HepG2 (cell line): ENCODE measurements around the gene SLCO4A1. TPM values are rescaled to one million over a fixed set of nuclear protein-coding genes. Genes with fewer than 3 reads are reported as not detected.
A peak's percentile ranks its signal among the peaks of the same experiment; 100 is the strongest.

ENCODE experiments used
- CCAR2 ChIP-seq: fragments of 200-400 bp; formaldehyde crosslinking; optimal IDR thresholded peaks from 2 replicates; pipeline ENCODE3; 2018; ENCODE audit warnings: low read depth, mild to moderate bottlenecking, low read length, moderate library complexity
- FOXJ3 ChIP-seq: sonication (generic); formaldehyde crosslinking; IDR thresholded peaks from 2 replicates; pipeline ENCODE4 v1.4.0; 2020; ENCODE audit warnings: missing genetic modification reagents, mild to moderate bottlenecking, borderline replicate concordance
- ZNF20 ChIP-seq: sonication (generic); formaldehyde crosslinking; IDR thresholded peaks from 2 replicates; pipeline ENCODE4 v1.4.0; 2020; ENCODE audit warnings: mild to moderate bottlenecking, moderate library complexity, missing genetic modification reagents
- ZNF652 ChIP-seq: IDR thresholded peaks from 2 replicates; pipeline ENCODE4 v1.6.1; 2016; ENCODE audit warnings: low read depth, borderline replicate concordance
- ZNF773 ChIP-seq: sonication (generic); formaldehyde crosslinking; IDR thresholded peaks from 2 replicates; pipeline ENCODE4 v1.4.0; 2020; ENCODE audit warnings: missing genetic modification reagents, borderline replicate concordance
- polyA plus RNA-seq, 8 experiments: library from polyadenylated mRNA; depleted of rRNA in 3 of 8; stranded (reverse) in 7 of 8; unstranded in 1 of 8; fragments of >200 nt; fragmentation: Illumina TruSeq in 4 of 8; extraction: Trizol in 4 of 8; gene quantifications; 2 replicates each; pipeline versions ENCODE4 v1.2.1 to v1.2.3, GENCODE V29; 2011 to 2016; ENCODE audit warnings: low read depth in 4 of 8, missing spikeins in 1 of 8, mixed read lengths in 1 of 8; ENCODE audit not compliant: insufficient read depth in 1 of 8
- total RNA-seq, 5 experiments: library from RNA; depleted of rRNA; stranded (reverse); fragments of >200 nt; fragmentation: Illumina TruSeq; extraction: Trizol; gene quantifications; 2 replicates each; pipeline ENCODE4 v1.2.3, GENCODE V29; 2016; ENCODE audit warnings: low read depth in 1 of 5
- TF ChIP-seq, protein P1 (sequence below): sonication (generic); formaldehyde crosslinking; IDR thresholded peaks from 2 replicates; pipeline ENCODE4; 2020; ENCODE audit warnings: missing genetic modification reagents, mild to moderate bottlenecking, borderline replicate concordance
- TF ChIP-seq, protein P2 (sequence below): sonication (generic); formaldehyde crosslinking; IDR thresholded peaks from 2 replicates; pipeline ENCODE4 v1.4.0; 2020; ENCODE audit warnings: mild to moderate bottlenecking, missing genetic modification reagents, borderline replicate concordance
- TF ChIP-seq, protein P3 (sequence below): IDR thresholded peaks from 2 replicates; pipeline ENCODE4 v1.6.1; 2016; ENCODE audit warnings: low read depth, control low read depth
- TF ChIP-seq, protein P4 (sequence below): sonication (generic); formaldehyde crosslinking; IDR thresholded peaks from 2 replicates; pipeline ENCODE4 v1.8.1; 2023; ENCODE audit warnings: mild to moderate bottlenecking, inconsistent platforms, moderate library complexity, missing genetic modification reagents, borderline replicate concordance
- TF ChIP-seq, protein P5 (sequence below): sonication (generic); formaldehyde crosslinking; IDR thresholded peaks from 2 replicates; pipeline ENCODE4 v1.5.0; 2020; ENCODE audit warnings: mild to moderate bottlenecking, missing genetic modification reagents, borderline replicate concordance
- TF ChIP-seq, protein P6 (sequence below): sonication (generic); formaldehyde crosslinking; IDR thresholded peaks from 2 replicates; pipeline ENCODE4 v1.8.0; 2022; ENCODE audit warnings: mild to moderate bottlenecking, missing genetic modification reagents, borderline replicate concordance
- TF ChIP-seq, protein P7 (sequence below): sonication (generic); formaldehyde crosslinking; IDR thresholded peaks from 2 replicates; pipeline ENCODE4 v1.8.0; 2022; ENCODE audit warnings: mild to moderate bottlenecking, missing genetic modification reagents, moderate library complexity

Gene SLCO4A1
- total and polyA plus RNA-seq, 2 of the 13 experiments (the other 11 are each of a cell fraction or from before 2014, with no cell fraction given) = 55.5 to 112 TPM

DNA sequence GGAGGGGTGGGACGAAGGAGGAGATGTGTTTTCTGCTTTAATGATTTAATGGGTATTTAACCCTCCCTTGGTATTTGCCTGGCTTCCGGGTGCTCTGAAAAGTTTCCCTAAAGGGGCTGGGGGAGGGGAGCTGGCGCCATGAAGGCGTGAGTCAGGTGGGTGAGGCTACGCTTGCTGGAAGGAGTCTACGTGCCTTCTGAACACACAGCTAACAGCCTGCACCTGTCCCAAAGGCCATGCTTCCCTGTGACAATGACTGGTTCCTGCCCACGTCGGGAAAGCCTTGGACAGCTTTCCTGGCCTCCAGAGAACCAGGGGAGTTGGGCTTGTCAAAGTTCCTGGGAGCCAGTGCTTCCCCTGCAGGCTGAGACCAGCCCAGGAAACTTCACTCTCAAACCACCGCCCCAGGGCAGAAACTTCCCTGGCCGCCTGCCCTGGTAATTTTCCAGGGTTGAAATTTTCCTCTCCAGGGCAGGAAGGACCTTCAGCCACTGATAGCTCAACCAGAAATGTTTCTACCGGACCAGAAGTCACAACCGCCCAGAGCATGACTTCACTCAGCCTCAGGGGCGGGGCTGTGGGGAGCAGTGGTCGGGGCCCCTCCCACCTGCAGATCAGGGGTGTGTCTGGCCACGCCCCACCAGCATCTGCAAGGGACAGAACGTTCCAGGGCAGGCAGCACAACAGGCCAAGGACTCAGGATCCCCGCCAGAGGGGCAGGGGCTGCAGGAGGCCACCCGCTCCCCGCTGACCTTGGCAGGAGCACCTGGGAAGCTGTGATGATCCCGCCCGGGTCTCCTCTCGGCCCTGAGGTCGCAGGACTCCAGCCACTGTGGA lies 18.6 kb upstream of the SLCO4A1 start (continued):
- TF ChIP-seq, protein P1, sequence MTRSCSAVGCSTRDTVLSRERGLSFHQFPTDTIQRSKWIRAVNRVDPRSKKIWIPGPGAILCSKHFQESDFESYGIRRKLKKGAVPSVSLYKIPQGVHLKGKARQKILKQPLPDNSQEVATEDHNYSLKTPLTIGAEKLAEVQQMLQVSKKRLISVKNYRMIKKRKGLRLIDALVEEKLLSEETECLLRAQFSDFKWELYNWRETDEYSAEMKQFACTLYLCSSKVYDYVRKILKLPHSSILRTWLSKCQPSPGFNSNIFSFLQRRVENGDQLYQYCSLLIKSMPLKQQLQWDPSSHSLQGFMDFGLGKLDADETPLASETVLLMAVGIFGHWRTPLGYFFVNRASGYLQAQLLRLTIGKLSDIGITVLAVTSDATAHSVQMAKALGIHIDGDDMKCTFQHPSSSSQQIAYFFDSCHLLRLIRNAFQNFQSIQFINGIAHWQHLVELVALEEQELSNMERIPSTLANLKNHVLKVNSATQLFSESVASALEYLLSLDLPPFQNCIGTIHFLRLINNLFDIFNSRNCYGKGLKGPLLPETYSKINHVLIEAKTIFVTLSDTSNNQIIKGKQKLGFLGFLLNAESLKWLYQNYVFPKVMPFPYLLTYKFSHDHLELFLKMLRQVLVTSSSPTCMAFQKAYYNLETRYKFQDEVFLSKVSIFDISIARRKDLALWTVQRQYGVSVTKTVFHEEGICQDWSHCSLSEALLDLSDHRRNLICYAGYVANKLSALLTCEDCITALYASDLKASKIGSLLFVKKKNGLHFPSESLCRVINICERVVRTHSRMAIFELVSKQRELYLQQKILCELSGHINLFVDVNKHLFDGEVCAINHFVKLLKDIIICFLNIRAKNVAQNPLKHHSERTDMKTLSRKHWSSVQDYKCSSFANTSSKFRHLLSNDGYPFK = peak; percentile 49
- TF ChIP-seq, protein P2, sequence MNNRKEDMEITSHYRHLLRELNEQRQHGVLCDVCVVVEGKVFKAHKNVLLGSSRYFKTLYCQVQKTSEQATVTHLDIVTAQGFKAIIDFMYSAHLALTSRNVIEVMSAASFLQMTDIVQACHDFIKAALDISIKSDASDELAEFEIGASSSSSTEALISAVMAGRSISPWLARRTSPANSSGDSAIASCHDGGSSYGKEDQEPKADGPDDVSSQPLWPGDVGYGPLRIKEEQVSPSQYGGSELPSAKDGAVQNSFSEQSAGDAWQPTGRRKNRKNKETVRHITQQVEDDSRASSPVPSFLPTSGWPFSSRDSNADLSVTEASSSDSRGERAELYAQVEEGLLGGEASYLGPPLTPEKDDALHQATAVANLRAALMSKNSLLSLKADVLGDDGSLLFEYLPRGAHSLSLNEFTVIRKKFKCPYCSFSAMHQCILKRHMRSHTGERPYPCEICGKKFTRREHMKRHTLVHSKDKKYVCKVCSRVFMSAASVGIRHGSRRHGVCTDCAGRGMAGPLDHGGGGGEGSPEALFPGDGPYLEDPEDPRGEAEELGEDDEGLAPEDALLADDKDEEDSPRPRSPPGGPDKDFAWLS = 0 out of 2 replicates have a peak, but pooled peaks have one; percentile 8
- TF ChIP-seq FOXJ3 = peak; percentile 45
- TF ChIP-seq, protein P3, sequence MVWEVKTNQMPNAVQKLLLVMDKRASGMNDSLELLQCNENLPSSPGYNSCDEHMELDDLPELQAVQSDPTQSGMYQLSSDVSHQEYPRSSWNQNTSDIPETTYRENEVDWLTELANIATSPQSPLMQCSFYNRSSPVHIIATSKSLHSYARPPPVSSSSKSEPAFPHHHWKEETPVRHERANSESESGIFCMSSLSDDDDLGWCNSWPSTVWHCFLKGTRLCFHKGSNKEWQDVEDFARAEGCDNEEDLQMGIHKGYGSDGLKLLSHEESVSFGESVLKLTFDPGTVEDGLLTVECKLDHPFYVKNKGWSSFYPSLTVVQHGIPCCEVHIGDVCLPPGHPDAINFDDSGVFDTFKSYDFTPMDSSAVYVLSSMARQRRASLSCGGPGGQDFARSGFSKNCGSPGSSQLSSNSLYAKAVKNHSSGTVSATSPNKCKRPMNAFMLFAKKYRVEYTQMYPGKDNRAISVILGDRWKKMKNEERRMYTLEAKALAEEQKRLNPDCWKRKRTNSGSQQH (CRISPR knock-in tag) = no peak; the same call in 1 of the 2 replicates
- TF ChIP-seq ZNF652 (CRISPR knock-in tag) = peak; percentile 81
- TF ChIP-seq ZNF20 = no peak
- no peak; the same call in 1 of the 2 replicates for TF ChIP-seq ZNF773
- peak; percentile 67 for TF ChIP-seq CCAR2
- TF ChIP-seq, protein P4, sequence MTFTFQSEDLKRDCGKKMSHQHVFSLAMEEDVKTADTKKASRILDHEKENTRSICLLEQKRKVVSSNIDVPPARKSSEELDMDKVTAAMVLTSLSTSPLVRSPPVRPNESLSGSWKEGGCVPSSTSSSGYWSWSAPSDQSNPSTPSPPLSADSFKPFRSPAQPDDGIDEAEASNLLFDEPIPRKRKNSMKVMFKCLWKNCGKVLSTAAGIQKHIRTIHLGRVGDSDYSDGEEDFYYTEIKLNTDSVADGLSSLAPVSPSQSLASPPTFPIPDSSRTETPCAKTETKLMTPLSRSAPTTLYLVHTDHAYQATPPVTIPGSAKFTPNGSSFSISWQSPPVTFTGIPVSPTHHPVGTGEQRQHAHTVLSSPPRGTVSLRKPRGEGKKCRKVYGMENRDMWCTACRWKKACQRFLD (CRISPR knock-in tag) = no peak
- TF ChIP-seq, protein P5, sequence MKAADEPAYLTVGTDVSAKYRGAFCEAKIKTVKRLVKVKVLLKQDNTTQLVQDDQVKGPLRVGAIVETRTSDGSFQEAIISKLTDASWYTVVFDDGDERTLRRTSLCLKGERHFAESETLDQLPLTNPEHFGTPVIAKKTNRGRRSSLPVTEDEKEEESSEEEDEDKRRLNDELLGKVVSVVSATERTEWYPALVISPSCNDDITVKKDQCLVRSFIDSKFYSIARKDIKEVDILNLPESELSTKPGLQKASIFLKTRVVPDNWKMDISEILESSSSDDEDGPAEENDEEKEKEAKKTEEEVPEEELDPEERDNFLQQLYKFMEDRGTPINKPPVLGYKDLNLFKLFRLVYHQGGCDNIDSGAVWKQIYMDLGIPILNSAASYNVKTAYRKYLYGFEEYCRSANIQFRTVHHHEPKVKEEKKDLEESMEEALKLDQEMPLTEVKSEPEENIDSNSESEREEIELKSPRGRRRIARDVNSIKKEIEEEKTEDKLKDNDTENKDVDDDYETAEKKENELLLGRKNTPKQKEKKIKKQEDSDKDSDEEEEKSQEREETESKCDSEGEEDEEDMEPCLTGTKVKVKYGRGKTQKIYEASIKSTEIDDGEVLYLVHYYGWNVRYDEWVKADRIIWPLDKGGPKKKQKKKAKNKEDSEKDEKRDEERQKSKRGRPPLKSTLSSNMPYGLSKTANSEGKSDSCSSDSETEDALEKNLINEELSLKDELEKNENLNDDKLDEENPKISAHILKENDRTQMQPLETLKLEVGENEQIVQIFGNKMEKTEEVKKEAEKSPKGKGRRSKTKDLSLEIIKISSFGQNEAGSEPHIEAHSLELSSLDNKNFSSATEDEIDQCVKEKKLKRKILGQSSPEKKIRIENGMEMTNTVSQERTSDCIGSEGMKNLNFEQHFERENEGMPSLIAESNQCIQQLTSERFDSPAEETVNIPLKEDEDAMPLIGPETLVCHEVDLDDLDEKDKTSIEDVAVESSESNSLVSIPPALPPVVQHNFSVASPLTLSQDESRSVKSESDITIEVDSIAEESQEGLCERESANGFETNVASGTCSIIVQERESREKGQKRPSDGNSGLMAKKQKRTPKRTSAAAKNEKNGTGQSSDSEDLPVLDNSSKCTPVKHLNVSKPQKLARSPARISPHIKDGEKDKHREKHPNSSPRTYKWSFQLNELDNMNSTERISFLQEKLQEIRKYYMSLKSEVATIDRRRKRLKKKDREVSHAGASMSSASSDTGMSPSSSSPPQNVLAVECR (CRISPR knock-in tag) = peak; percentile 81; the same call in 1 of the 2 replicates
- TF ChIP-seq, protein P6, sequence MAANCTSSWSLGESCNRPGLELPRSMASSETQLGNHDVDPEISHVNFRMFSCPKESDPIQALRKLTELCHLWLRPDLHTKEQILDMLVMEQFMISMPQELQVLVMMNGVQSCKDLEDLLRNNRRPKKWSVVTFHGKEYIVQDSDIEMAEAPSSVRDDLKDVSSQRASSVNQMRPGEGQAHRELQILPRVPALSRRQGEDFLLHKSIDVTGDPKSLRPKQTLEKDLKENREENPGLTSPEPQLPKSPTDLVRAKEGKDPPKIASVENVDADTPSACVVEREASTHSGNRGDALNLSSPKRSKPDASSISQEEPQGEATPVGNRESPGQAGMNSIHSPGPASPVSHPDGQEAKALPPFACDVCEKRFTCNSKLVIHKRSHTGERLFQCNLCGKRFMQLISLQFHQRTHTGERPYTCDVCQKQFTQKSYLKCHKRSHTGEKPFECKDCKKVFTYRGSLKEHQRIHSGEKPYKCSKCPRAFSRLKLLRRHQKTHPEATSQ (CRISPR knock-in tag) = peak; percentile 53; the same call in 1 of the 2 replicates
- TF ChIP-seq, protein P7, sequence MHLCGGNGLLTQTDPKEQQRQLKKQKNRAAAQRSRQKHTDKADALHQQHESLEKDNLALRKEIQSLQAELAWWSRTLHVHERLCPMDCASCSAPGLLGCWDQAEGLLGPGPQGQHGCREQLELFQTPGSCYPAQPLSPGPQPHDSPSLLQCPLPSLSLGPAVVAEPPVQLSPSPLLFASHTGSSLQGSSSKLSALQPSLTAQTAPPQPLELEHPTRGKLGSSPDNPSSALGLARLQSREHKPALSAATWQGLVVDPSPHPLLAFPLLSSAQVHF (CRISPR knock-in tag) = no peak
